Spleen (tissue), 11 donors: Measurements from ENCODE around the gene ACADS. TPM values are rescaled to one million over a fixed set of nuclear protein-coding genes. Genes with fewer than 3 reads are reported as not detected.
A peak's percentile ranks its signal among the peaks of the same experiment; 100 is the strongest.

ENCODE experiments used
- DNase-seq: peaks from one replicate; pipeline ENCODE4 v3.0.0-alpha.2; 2020
- H3K27ac ChIP-seq, 8 donors: fragments of 200-600 bp; sonication (generic) in 7 of 8; 1 replicate in 4 of 8; 2 replicates in 4 of 8; pipeline versions ENCODE4 v1.5.0 to v1.8.0; 2016 to 2021; ENCODE audit warnings: inconsistent platforms in 4 of 8, mild to moderate bottlenecking in 4 of 8, moderate library complexity in 1 of 8
- H3K27me3 ChIP-seq, 7 donors: fragments of 200-600 bp; sonication (generic) in 6 of 7; replicated peaks in 1 of 7; 1 replicate in 4 of 7; 2 replicates in 3 of 7; pipeline versions ENCODE4 v1.5.0 to v1.8.0; 2016 to 2021; ENCODE audit warnings: inconsistent platforms in 3 of 7, mild to moderate bottlenecking in 1 of 7
- H3K36me3 ChIP-seq, 6 donors: fragments of 200-600 bp; sonication (generic) in 5 of 6; 1 replicate in 4 of 6; 2 replicates in 2 of 6; pipeline versions ENCODE4 v1.5.0 to v1.8.0; 2016 to 2021; ENCODE audit warnings: inconsistent platforms in 2 of 6
- H3K4me1 ChIP-seq, 6 donors: fragments of 200-600 bp; sonication (generic) in 5 of 6; 1 replicate in 3 of 6; 2 replicates in 3 of 6; pipeline versions ENCODE4 v1.5.0 to v1.8.0; 2016 to 2021; ENCODE audit warnings: inconsistent platforms in 3 of 6
- H3K4me3 ChIP-seq, 8 donors: fragments of 200-600 bp; sonication (generic) in 7 of 8; 1 replicate in 4 of 8; 2 replicates in 4 of 8; pipeline versions ENCODE4 v1.5.0 to v1.8.0; 2016 to 2021; ENCODE audit warnings: inconsistent platforms in 4 of 8, mild to moderate bottlenecking in 4 of 8, moderate library complexity in 2 of 8
- H3K9me3 ChIP-seq, 8 donors: fragments of 200-600 bp; sonication (generic) in 7 of 8; 1 replicate in 4 of 8; 2 replicates in 4 of 8; pipeline versions ENCODE4 v1.5.0 to v1.8.0; 2016 to 2021; ENCODE audit warnings: inconsistent platforms in 4 of 8
- POLR2A ChIP-seq, 3 donors: fragments of 450-650 bp; IDR thresholded peaks; one replicate each; pipeline ENCODE4 v1.5.1; 2017; ENCODE audit warnings: antibody characterized with exemption in 3 of 3, mild to moderate bottlenecking in 1 of 3
- POLR2AphosphoS5 ChIP-seq, 3 donors: sonication (generic); formaldehyde crosslinking; IDR thresholded peaks; one replicate each; pipeline ENCODE4 v1.5.1; 2017; ENCODE audit warnings: antibody characterized with exemption in 3 of 3
- WGBS, 5 donors: extraction: QIAGEN DNeasy Blood & Tissue Kit in 3 of 5; methylation state at CpG; one replicate each; pipeline versions ENCODE4 v1.1.5 to v1.1.7; 2013 to 2018; 5-methylcytosine and 5-hydroxymethylcytosine counted together
- intact Hi-C: fragments of 100-400 bp; cut with DNase I; formaldehyde crosslinking; loops from one replicate; pipeline ENCODE4 v1.15.0; 2023; ENCODE audit warnings: low total_unique reads
- polyA plus RNA-seq, 3 donors: library from polyadenylated mRNA; stranded (reverse); fragments of 200-250 nt; gene quantifications; one replicate each; pipeline ENCODE4 v1.2.1, GENCODE V29; 2013
- total RNA-seq, 7 donors: library from RNA; depleted of rRNA in 3 of 7; stranded (reverse); fragments of >200 nt in 3 of 7; fragmentation: NEBNext Ultra II Directional in 4 of 7; extraction: Animal tissue kit (Norgen Biotek cat#: 25700) in 4 of 7; gene quantifications; one replicate each; pipeline versions ENCODE4 v1.1.0 to v1.2.1, GENCODE V29; 2016 to 2021
- TF ChIP-seq, protein P1 (sequence below), 11 experiments: fragments of 200-600 bp in 7 of 11; fragments of 450-650 bp in 4 of 11; sonication (generic) in 4 of 11; IDR thresholded peaks in 8 of 11; conservative IDR thresholded peaks in 3 of 11; 1 replicate in 7 of 11; 2 replicates in 4 of 11; pipeline versions ENCODE4 v1.4.0 to v1.8.0; 2016 to 2021; ENCODE audit warnings: antibody characterized with exemption in 11 of 11, inconsistent platforms in 4 of 11, mild to moderate bottlenecking in 1 of 11
- donor health status: healthy with polysubstance abuse.
- donor health status: DM: no; HTN: no; CAD: no; lungs with moderate emphysema.
- donor health status: DM: no; HTN: no; CAD: no.
- donor health status: Bipolar disorder and iron deficiency.
- donor health status: healthy.
- donor health status: DM: no; HTN: no; CAD: no.
- donor health status: DM: yes; HTN: yes; CAD: no.

Gene ACADS
- total and polyA plus RNA-seq, 10 donors = 21.2 to 66.4 (median 37.6) TPM

DNA sequence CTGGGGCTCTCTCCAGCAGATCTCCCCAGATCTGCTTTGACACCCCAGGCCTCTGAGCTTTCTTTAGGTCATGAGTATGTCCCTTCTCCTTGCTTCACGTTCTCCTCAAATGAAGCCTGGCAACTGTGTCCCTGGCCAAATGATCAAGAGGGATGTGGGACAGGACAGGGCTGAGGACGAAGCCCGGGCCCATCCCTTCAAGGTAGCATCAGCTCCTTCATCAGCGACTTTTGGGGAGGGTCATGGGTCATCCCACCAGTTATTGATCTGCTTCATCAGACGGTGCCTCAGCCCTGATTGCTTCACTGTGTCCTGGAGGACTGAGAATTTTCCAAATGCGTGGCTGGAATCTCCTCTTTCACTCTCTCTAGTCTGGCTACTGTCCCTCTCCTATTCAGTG, 32.3 kb downstream of the ACADS start:
- intact Hi-C loops = no loop called here
- DNase-seq = no peak
- no peak overlapping the region for H3K4me3 ChIP-seq
- H3K36me3 ChIP-seq = peaks cover 0 to 40% (median 19%) of the 10 kb centered on the region in 6 donors
- H3K9me3 ChIP-seq = peaks cover 3 to 13% (median 9%) of the 10 kb centered on the region in 8 donors
- no peak overlapping the region for H3K27ac ChIP-seq
- WGBS, 5 donors = 93 to 98% (median 96%) methylated on average over 6 of the region's 6 CpGs
- peak in 1 of 3 donors; percentile 20 for TF ChIP-seq POLR2AphosphoS5 (IDR thresholded peaks at IDR 0.05)
- no peak for TF ChIP-seq POLR2A (IDR thresholded peaks at IDR 0.05)
- no peaks in the 10 kb centered on the region for H3K27me3 ChIP-seq
- peaks cover 0 to 15% (median 0%) of the 10 kb centered on the region in 6 donors for H3K4me1 ChIP-seq

DNA sequence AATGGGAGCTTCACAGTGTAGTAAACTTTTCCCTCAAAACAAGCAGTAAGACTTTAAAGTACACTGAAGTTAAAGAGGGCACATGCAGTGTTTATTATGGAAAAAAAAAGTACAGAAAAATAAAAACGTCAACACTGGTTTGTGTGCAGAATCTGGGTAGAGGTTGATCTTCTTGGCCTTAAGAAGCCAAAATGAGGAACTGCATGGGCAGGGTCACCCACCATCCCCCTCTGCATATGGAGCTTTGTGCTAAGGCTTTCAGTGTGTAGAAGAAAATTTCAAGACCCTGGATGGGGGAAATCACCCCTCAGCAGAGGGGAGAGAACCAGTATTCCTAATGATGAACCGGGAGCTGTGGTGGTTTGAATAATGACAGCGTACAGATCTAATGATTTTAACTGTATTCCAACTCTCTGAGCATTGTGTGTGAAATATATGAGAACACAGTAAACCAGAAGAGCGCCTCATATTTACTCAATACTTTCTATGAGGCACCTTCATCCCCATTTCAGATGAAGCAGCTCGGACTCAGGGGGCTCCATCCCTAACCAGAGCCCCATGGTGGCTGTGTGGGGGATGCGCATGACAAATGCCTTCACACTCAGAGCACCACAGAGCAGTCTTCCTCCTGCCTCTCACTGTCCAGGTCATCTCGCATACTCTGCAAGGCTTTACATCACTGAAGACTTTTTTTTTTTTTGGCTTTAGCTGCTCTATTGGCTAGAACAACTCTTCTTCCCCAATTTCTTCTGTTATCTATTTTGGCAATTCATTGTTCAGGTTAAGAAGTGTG, 33.4 kb downstream of the ACADS start:
- Histone ChIP-seq H3K4me3 (no peak overlapping the region), H3K27ac (peak overlapping the region in 1 of 8 donors; percentile 31), H3K4me1 (peaks cover 0 to 15% (median 0%) of the 10 kb centered on the region in 6 donors), H3K27me3 (no peaks in the 10 kb centered on the region), H3K9me3 (peaks cover 3 to 13% (median 9%) of the 10 kb centered on the region in 8 donors), H3K36me3 (peaks cover 0 to 50% (median 27%) of the 10 kb centered on the region in 6 donors)
- WGBS, 5 donors = 92 to 96% (median 93%) methylated on average over 7 of the region's 7 CpGs
- intact Hi-C loops = no loop called here
- TF ChIP-seq POLR2A (IDR thresholded peaks at IDR 0.05) (no peak), POLR2AphosphoS5 (IDR thresholded peaks at IDR 0.05) (no peak)
- TF ChIP-seq, protein P1, sequence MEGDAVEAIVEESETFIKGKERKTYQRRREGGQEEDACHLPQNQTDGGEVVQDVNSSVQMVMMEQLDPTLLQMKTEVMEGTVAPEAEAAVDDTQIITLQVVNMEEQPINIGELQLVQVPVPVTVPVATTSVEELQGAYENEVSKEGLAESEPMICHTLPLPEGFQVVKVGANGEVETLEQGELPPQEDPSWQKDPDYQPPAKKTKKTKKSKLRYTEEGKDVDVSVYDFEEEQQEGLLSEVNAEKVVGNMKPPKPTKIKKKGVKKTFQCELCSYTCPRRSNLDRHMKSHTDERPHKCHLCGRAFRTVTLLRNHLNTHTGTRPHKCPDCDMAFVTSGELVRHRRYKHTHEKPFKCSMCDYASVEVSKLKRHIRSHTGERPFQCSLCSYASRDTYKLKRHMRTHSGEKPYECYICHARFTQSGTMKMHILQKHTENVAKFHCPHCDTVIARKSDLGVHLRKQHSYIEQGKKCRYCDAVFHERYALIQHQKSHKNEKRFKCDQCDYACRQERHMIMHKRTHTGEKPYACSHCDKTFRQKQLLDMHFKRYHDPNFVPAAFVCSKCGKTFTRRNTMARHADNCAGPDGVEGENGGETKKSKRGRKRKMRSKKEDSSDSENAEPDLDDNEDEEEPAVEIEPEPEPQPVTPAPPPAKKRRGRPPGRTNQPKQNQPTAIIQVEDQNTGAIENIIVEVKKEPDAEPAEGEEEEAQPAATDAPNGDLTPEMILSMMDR (IDR thresholded peaks at IDR 0.05 in 8 of 11, conservative IDR thresholded peaks at IDR 0.05 in 3 of 11) = no peak
- no peak for DNase-seq

DNA sequence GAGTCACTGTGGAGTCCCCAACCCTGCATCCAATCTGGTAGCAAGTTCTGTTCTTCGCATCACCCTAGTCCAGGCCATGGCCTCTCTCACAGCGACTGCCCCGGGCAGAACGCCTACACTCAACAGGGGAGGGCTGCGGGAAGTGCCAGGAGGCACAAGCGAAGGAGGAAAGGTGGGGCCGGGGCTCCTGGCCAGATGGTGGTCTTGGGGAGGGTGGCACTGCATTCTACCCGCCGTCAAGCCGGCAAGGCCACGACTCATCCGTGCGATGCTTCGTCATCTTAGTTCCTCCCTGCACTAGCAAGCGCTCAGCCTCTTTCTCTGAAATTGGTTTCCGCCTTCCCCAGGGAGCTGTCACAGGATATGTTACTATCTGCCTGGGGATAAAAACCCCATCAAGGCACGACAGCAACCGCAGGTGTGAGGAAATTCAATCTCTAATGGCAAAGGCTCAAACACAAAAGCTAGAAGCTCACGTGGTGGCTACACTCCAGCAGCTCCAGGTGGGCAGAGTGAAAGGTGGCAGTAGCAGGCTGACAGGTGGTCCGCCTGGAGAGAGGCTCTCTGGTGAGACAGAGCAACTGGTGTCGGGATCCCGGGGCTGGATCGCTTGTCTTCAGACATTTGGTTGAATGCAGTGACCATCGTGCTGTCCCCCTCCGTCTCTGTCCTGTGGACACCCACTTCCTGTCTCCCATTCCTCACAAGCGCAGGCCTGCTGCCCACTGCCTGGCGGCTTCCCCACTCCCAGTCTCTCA, 34.1 kb downstream of the ACADS start:
- DNase-seq = no peak
- intact Hi-C loops = no loop called here

DNA sequence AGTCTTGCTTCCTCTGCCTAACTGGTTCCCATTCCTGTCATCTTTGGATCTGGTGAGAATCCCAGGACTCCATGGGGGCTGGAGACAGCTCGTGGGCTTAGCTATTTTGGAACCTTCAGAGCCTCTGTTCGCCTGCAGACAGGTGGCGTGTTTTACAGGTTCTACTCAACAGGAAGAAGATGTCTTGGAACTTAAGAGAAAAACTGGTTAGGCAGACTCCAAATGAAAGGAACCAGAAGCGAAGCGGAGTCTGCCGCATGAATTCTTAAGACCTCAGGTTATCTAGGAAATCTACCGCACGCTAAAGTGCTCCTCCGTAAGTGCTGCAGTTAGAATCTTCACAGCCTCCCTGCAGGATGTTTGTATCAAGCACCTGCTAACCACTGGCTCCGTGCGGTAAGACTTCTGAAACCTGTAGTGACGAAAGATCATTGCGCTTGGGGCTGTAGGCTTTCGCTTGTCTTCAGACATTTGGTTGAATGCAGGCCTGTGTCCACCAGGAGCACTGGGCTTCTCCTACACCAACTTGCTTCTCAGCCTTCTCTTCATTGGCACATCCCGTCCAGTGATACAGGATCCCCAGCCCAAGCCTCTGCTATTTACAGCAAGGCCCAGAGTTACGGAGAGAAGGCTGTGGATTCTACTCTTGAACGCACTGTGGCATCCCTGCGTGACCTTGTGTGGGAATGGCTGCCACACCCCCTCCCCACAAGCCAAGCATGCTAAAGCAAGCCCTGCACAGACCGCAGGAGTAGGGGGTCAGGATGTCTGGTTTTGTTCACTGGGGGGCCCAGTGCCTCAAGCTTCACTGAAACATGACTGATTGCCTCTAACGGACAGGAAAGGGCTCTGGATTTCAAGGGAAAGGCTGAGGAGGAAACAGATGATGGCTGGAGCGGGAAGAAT, 35.0 kb downstream of the ACADS start:
- intact Hi-C loops = no loop called here
- WGBS, 5 donors = 85 to 88% (median 87%) methylated on average over 20 to 21 of the region's 21 CpGs
- peaks cover 0 to under 1% (median 0%) of the 10 kb centered on the region in 8 donors for H3K9me3 ChIP-seq
- H3K27me3 ChIP-seq = no peaks in the 10 kb centered on the region
- DNase-seq = no peak
- TF ChIP-seq, protein P1 (IDR thresholded peaks at IDR 0.05 in 8 of 11, conservative IDR thresholded peaks at IDR 0.05 in 3 of 11) = no peak
- no peak for TF ChIP-seq POLR2A (IDR thresholded peaks at IDR 0.05)
- TF ChIP-seq POLR2AphosphoS5 (IDR thresholded peaks at IDR 0.05) = no peak
- peak overlapping the region in 2 of 8 donors; percentile 12 to 46 for H3K27ac ChIP-seq
- peaks cover 0 to 66% (median 41%) of the 10 kb centered on the region in 6 donors for H3K36me3 ChIP-seq
- H3K4me3 ChIP-seq = no peak overlapping the region
- peaks cover 0 to 25% (median 4%) of the 10 kb centered on the region in 6 donors for H3K4me1 ChIP-seq

More for the DNA sequence above, 34.1 kb downstream of the ACADS start:
- TF ChIP-seq POLR2AphosphoS5 (IDR thresholded peaks at IDR 0.05) (peak in 1 of 3 donors; percentile 61), POLR2A (IDR thresholded peaks at IDR 0.05) (no peak)
- peaks cover 0 to 17% (median 0%) of the 10 kb centered on the region in 6 donors for H3K4me1 ChIP-seq
- H3K9me3 ChIP-seq = peaks cover 2 to 9% (median 5%) of the 10 kb centered on the region in 8 donors
- peaks cover 0 to 58% (median 33%) of the 10 kb centered on the region in 6 donors for H3K36me3 ChIP-seq
- WGBS, 5 donors = 77 to 82% (median 80%) methylated on average over 24 to 27 of the region's 27 CpGs
- H3K27me3 ChIP-seq = no peaks in the 10 kb centered on the region
- peak overlapping the region in 1 of 8 donors; percentile 31 for H3K27ac ChIP-seq
- no peak overlapping the region for H3K4me3 ChIP-seq
